HFFc6 (cell line): ENCODE results near the gene TAF1. TPM values are rescaled to one million over a fixed set of nuclear protein-coding genes. Genes with fewer than 3 reads are reported as not detected.

Source experiments
- DNase-seq: peaks from one replicate; pipeline ENCODE4 v3.0.0-alpha.2; 2018
- H3K27ac Mint-ChIP-seq: 2 replicates; pipeline ENCODE4 v1.8.0; 2020; ENCODE audit warnings: mild to moderate bottlenecking, mixed read lengths
- H3K27me3 Mint-ChIP-seq: 2 replicates; pipeline ENCODE4 v1.8.0; 2021; ENCODE audit warnings: mild to moderate bottlenecking, moderate library complexity, mixed read lengths; ENCODE audit not compliant: insufficient read depth
- H3K36me3 Mint-ChIP-seq: 2 replicates; pipeline ENCODE4 v1.8.0; 2021; ENCODE audit warnings: low read depth, mixed read lengths
- H3K4me1 Mint-ChIP-seq: 2 replicates; pipeline ENCODE4 v1.8.0; 2020; ENCODE audit warnings: low read depth, mixed read lengths
- H3K4me3 Mint-ChIP-seq: 2 replicates; pipeline ENCODE4 v1.8.0; 2020; ENCODE audit warnings: mild to moderate bottlenecking, moderate library complexity, mixed read lengths
- H3K9me3 Mint-ChIP-seq: 2 replicates; pipeline ENCODE4 v1.8.0; 2020; ENCODE audit warnings: mild to moderate bottlenecking, mixed read lengths
- CTCF ChIP-seq: fragments of 200-600 bp; sonication (generic); IDR thresholded peaks from 2 replicates; pipeline ENCODE4 v1.5.0; 2021; ENCODE audit warnings: antibody characterized with exemption, mild to moderate bottlenecking
- total RNA-seq, 6 experiments: library from RNA; stranded (reverse); fragmentation: NEBNext Ultra II Directional; extraction: Animal tissue kit (Norgen Biotek cat#: 25700); gene quantifications; 2 replicates in 1 of 6; 3 replicates in 5 of 6; pipeline ENCODE4 v1.2.3, GENCODE V29; 2021

Gene TAF1
- total RNA-seq, 6 experiments from 2014 or later, result 18.9 to 25.2 (median 21.0) TPM

GRCh38 chrX:71453056-71453455, 86.9 kb downstream of the TAF1 start:
- H3K27ac Mint-ChIP-seq, result no peak overlapping the region
- no peaks in the 10 kb centered on the region for H3K9me3 Mint-ChIP-seq
- DNase-seq, result no peak
- 0 out of 2 replicates have a peak, but pooled peaks cover 6% of the 10 kb centered on the region for H3K36me3 Mint-ChIP-seq
- H3K27me3 Mint-ChIP-seq, result no peaks in the 10 kb centered on the region
- TF ChIP-seq CTCF, result no peak
- H3K4me3 Mint-ChIP-seq, result no peak overlapping the region
- H3K4me1 Mint-ChIP-seq, result peaks cover 17% of the 10 kb centered on the region

- peak; percentile 0 for DNase-seq
- Mint-ChIP-seq H3K4me1 (peaks cover 17% of the 10 kb centered on the region), H3K27ac (peak overlapping the region; percentile 70), H3K27me3 (peaks cover 3% of the 10 kb centered on the region; the same call in 1 of the 2 replicates), H3K4me3 (no peak overlapping the region), H3K9me3 (no peaks in the 10 kb centered on the region), H3K36me3 (0 out of 2 replicates have a peak, but pooled peaks cover 6% of the 10 kb centered on the region)
- TF ChIP-seq CTCF, result no peak
Measured at GRCh38 chrX:71454222-71454621, 88.1 kb downstream of the TAF1 start.

- no peaks in the 10 kb centered on the region for H3K9me3 Mint-ChIP-seq
- peaks cover 3% of the 10 kb centered on the region; the same call in 1 of the 2 replicates for H3K27me3 Mint-ChIP-seq
- H3K36me3 Mint-ChIP-seq, result peaks cover 33% of the 10 kb centered on the region
- no peak overlapping the region for H3K4me3 Mint-ChIP-seq
- H3K27ac Mint-ChIP-seq, result no peak overlapping the region
- DNase-seq, result no peak
- peaks cover 10% of the 10 kb centered on the region for H3K4me1 Mint-ChIP-seq
- no peak for TF ChIP-seq CTCF
Measured at GRCh38 chrX:71458866-71459265, 92.7 kb downstream of the TAF1 start.

- no peaks in the 10 kb centered on the region for H3K4me1 Mint-ChIP-seq
- no peaks in the 10 kb centered on the region for H3K27me3 Mint-ChIP-seq
- no peak overlapping the region for H3K27ac Mint-ChIP-seq
- TF ChIP-seq CTCF, result no peak
- no peak overlapping the region for H3K4me3 Mint-ChIP-seq
- H3K9me3 Mint-ChIP-seq, result no peaks in the 10 kb centered on the region
- no peak for DNase-seq
- peaks cover 34% of the 10 kb centered on the region for H3K36me3 Mint-ChIP-seq
Measured at GRCh38 chrX:71464968-71465367, 98.8 kb downstream of the TAF1 start.

GRCh38 chrX:71466979-71467523, 100.9 kb downstream of the TAF1 start:
- no peak overlapping the region for H3K27ac Mint-ChIP-seq
- H3K9me3 Mint-ChIP-seq, result no peaks in the 10 kb centered on the region
- no peaks in the 10 kb centered on the region for H3K4me1 Mint-ChIP-seq
- no peak for TF ChIP-seq CTCF
- DNase-seq, result no peak
- peaks cover 15% of the 10 kb centered on the region for H3K36me3 Mint-ChIP-seq
- H3K27me3 Mint-ChIP-seq, result no peaks in the 10 kb centered on the region; the same call in 1 of the 2 replicates
- no peak overlapping the region for H3K4me3 Mint-ChIP-seq
